Panc1 (cell line): ENCODE results near the gene SRP54. TPM values are rescaled to one million over a fixed set of nuclear protein-coding genes. Genes with fewer than 3 reads are reported as not detected.
"Not testable (repeated sequence)": the region's sequence is repeated elsewhere in the genome, so short reads cannot be mapped to it uniquely, and the experiment has no call there.

Source experiments
- ATAC-seq: fragments of 200-7000 bp; cut with Tn5 transposase; 2 replicates; pipeline ENCODE4 v1.9.1; 2020; ENCODE audit warnings: mild to moderate bottlenecking, moderate library complexity
- BruUV-seq: library from RNA; stranded (reverse); fragments of 400-500 nt; replicated peaks from 2 replicates; lab custom pipeline; 2021; lab: Mats Ljungman, UMichigan
- CTCF ChIA-PET: fragments of 300-600 bp; sonication (Branson Sonifier 250); formaldehyde crosslinking; loops from one replicate; lab custom pipeline; 2022; ENCODE audit warnings: antibody characterized with exemption; lab: Charles Lee
- POLR2A ChIA-PET: fragments of 300-600 bp; sonication (Branson Sonifier 250); formaldehyde crosslinking; loops from one replicate; lab custom pipeline; 2022; ENCODE audit warnings: antibody characterized with exemption; lab: Charles Lee
- DNase-seq: peaks from one replicate; pipeline ENCODE4 v3.0.0-alpha.2; 2010; ENCODE audit warnings: low read depth, low spot score
- H3K27ac ChIP-seq: 2 replicates; pipeline ENCODE4 v1.5.1; 2011; ENCODE audit warnings: mild to moderate bottlenecking, low read length, inconsistent platforms
- H3K27me3 ChIP-seq: fragments of 200-500 bp; sonication (Bioruptor generic); 2 replicates; pipeline ENCODE4 v1.6.0; 2014; ENCODE audit warnings: low read length, inconsistent platforms; ENCODE audit not compliant: control insufficient read depth, insufficient read depth
- H3K36me3 ChIP-seq: fragments of 200-500 bp; sonication (Bioruptor generic); 2 replicates; pipeline ENCODE4 v1.5.1; 2014; ENCODE audit warnings: inconsistent platforms, mild to moderate bottlenecking, low read length, moderate library complexity; ENCODE audit not compliant: control insufficient read depth, insufficient read depth
- H3K4me1 ChIP-seq: 2 replicates; pipeline ENCODE4 v1.5.1; 2011; ENCODE audit warnings: inconsistent platforms, mild to moderate bottlenecking, low read length, moderate library complexity; ENCODE audit not compliant: control insufficient read depth, insufficient read depth
- H3K4me3 ChIP-seq, 2 experiments: 2 replicates each; pipeline ENCODE4 v1.5.1; 2011 to 2012; ENCODE audit warnings: low read depth in 2 of 2, low read length in 2 of 2, mild to moderate bottlenecking in 2 of 2, inconsistent platforms in 1 of 2, moderate library complexity in 1 of 2
- H3K9me3 ChIP-seq: fragments of 200-500 bp; sonication (Bioruptor generic); 2 replicates; pipeline ENCODE4 v1.5.1; 2014; ENCODE audit warnings: low read depth, mild to moderate bottlenecking, inconsistent platforms, low read length, moderate library complexity; ENCODE audit not compliant: control insufficient read depth, insufficient read depth
- CTCF ChIP-seq: fragments of 450-650 bp; IDR thresholded peaks from 2 replicates; pipeline ENCODE4 v1.5.1; 2017; ENCODE audit warnings: mild to moderate bottlenecking
- POLR2AphosphoS5 ChIP-seq: IDR thresholded peaks from 2 replicates; pipeline ENCODE4 v1.6.1; 2012; ENCODE audit warnings: mild to moderate bottlenecking, low read depth, low read length, moderate library complexity
- REST ChIP-seq, 2 experiments: IDR thresholded peaks; 2 replicates each; pipeline ENCODE4 v1.6.1; 2011 to 2012; ENCODE audit warnings: low read depth in 2 of 2, control low read depth in 1 of 2, low read length in 1 of 2, mild to moderate bottlenecking in 1 of 2, moderate library complexity in 1 of 2; ENCODE audit not compliant: insufficient read depth in 1 of 2
- SIN3A ChIP-seq: IDR thresholded peaks from 2 replicates; pipeline ENCODE4 v1.6.1; 2012; ENCODE audit warnings: low read depth, mild to moderate bottlenecking, low read length, moderate library complexity, borderline replicate concordance; ENCODE audit not compliant: insufficient read depth
- TCF7L2 ChIP-seq: IDR thresholded peaks from 2 replicates; pipeline ENCODE4 v1.6.1; 2011; ENCODE audit warnings: mild to moderate bottlenecking, low read depth, low read length, inconsistent platforms
- in situ Hi-C: cut with HindIII; loops from 2 replicates; pipeline ENCODE4 v1.10.0; 2016; ENCODE audit warnings: low sequenced_read_pairs, low pct_unique_long_range_greater_than_20kb
- intact Hi-C: fragments of 100-400 bp; cut with micrococcal nuclease; formaldehyde crosslinking; loops from one replicate; pipeline ENCODE4 v1.10.0; 2022; ENCODE audit not compliant: unreplicated experiment
- total RNA-seq: library from RNA; stranded (reverse); gene quantifications from one replicate; pipeline ENCODE4 v1.2.1, GENCODE V29; 2021; ENCODE audit not compliant: unreplicated experiment

Gene SRP54
- total RNA-seq, 1 experiment from 2014 or later, result 53.2 TPM

GRCh38 chr14:35038312-35038711 is 55.5 kb downstream of the SRP54 start:
- in situ Hi-C loops, CTCF ChIA-PET, H3K27ac ChIP-seq, H3K4me3 ChIP-seq, POLR2A ChIA-PET, H3K4me1 ChIP-seq, DNase-seq, BruUV-seq, H3K27me3 ChIP-seq, ATAC-seq, H3K9me3 ChIP-seq, intact Hi-C loops, H3K36me3 ChIP-seq: not testable (repeated sequence)

GRCh38 chr14:35042632-35043031 is 59.8 kb downstream of the SRP54 start:
- H3K4me1 ChIP-seq, result no peaks in the 10 kb centered on the region; the same call in 1 of the 2 replicates
- no peaks in the 10 kb centered on the region for H3K9me3 ChIP-seq
- H3K36me3 ChIP-seq, result no peaks in the 10 kb centered on the region; the same call in 1 of the 2 replicates
- ChIA-PET POLR2A (interaction anchor here (0.7 kb wide), 1 partner anchor 170 kb away, joined by 3 read pairs; no protein-coding TSS in a partner anchor), CTCF (no interaction called here)
- in situ Hi-C loops (no loop called here), intact Hi-C loops (no loop called here)
- no peak for DNase-seq
- no peak overlapping the region for H3K27ac ChIP-seq
- BruUV-seq, result no TSS peak
- no peak overlapping the region for H3K4me3 ChIP-seq
- H3K27me3 ChIP-seq, result no peaks in the 10 kb centered on the region
- TF ChIP-seq TCF7L2, result no peak
- TF ChIP-seq POLR2AphosphoS5, result no peak
- no peak for TF ChIP-seq REST (IDR thresholded peaks at IDR 0.05; ENCODE audit: insufficient read depth in 1 of 2, low read depth in 2 of 2, low read length in 1 of 2)
- no peak for TF ChIP-seq CTCF
- no peak for TF ChIP-seq SIN3A
- ATAC-seq, result no peak

- H3K27ac ChIP-seq, result no peak overlapping the region
- no peaks in the 10 kb centered on the region; the same call in 1 of the 2 replicates for H3K4me1 ChIP-seq
- H3K27me3 ChIP-seq, result no peaks in the 10 kb centered on the region
- no peaks in the 10 kb centered on the region for H3K9me3 ChIP-seq
- no peaks in the 10 kb centered on the region; the same call in 1 of the 2 replicates for H3K36me3 ChIP-seq
- TF ChIP-seq REST (IDR thresholded peaks at IDR 0.05; ENCODE audit: insufficient read depth in 1 of 2, low read depth in 2 of 2, low read length in 1 of 2) (no peak), POLR2AphosphoS5 (no peak), SIN3A (no peak), CTCF (no peak), TCF7L2 (no peak)
- in situ Hi-C loops (no loop called here), intact Hi-C loops (no loop called here)
- ChIA-PET CTCF (no interaction called here), POLR2A (no interaction called here)
- H3K4me3 ChIP-seq, result no peak overlapping the region
- DNase-seq, result no peak
- no TSS peak for BruUV-seq
- no peak for ATAC-seq
Observed at GRCh38 chr14:35043046-35043445, 60.3 kb downstream of the SRP54 start.
